ENCODE data around the gene TMEM151A.

Gene TMEM151A

DNA sequence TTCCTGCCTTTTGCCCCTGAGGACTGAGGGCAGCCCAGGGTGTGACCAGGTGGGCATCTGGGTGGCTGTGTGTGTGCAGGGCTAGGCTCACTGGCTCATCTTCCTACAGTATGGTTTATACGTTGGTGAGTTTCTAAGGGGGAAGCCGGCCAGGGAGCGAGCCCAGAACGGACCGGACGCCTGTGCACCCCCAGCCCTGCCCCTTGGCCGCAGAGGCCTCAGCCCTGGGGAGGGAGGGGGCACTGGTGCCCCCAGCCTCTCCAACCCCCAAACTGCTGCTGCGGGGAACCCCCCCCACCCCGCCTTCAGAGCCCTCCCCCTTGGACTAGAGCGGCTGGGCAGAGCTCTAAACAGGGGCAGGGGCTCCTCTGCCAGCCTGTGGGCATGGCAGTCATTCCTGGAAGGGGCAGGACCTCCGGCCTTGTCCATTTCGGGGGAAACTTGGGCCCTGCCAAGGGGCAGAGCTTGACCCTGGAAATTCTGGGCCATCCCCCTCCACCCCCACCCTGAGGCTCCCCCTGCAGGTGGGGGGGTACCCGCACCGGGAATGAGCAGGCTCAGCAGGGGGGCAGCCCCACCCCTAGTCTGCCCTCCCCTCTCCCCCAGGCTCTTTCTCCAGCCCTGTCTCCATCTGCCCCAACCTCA lies 8.1 kb upstream of the TMEM151A start:
- DNase-seq, result no peak

DNA sequence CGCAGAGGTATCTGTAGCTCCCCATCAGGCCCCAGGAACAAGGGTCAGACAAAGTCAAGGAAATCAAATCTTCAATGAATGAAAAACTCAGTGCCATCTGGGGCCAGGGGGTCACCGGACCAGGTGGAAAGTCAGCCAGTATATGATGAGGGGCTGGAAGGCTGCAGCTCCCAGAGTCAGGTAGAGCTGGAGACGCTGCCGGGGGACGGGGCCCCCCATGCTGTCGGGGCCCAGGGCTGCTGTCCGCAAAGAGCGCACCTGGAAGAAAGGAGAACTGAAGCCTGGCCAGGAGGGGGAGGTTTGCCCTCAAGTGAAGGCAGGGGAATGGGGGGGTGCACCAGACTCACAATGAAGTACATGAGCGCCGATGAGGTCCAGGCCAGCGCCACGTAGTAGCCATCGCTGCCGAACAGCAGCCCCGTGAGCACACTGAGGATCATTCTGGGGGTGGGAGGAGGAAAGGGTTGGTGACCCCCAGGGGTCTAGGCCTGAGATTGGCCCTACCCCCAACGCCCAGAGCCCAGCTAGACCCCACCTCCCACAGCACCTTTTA lies 7.1 kb upstream of the TMEM151A start:
- no peak for DNase-seq

DNA sequence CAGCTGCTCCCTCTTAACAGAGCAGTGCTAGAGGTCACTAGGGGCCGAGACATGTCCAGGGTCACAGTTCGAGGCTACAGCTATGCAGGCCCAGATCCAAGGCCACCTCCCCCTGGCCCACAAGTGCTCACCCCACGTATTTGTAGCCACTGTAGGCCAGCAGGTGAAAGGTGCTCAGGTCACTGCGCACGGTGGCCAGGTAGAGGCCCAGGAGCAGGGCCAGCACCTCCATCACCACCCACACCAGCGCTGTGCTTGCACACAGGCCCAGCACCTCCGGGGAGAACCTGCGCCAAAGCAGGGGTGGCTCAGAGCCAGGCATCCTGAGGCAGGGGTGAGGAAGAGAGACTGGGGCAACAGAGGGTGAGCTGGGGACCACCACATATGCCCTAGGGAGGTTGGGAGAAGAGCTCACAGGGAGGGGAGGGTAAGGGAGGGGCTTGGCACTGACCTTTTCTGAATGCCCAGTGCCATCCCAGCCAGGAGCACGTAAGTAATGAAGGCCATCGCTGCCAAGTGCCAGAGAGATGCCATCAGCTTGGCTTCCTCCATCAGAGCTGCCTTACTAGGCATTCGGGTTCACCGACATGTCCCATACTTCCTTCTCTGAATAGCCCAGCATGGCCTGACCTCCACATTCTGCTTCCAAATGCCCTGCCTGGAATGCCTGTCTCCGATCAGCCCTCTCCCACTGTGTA lies 6.3 kb upstream of the TMEM151A start:
- DNase-seq, result no peak

- no peak for DNase-seq
Observed at GRCh38 chr11:66286699-66287098, 5.0 kb upstream of the TMEM151A start.

DNA sequence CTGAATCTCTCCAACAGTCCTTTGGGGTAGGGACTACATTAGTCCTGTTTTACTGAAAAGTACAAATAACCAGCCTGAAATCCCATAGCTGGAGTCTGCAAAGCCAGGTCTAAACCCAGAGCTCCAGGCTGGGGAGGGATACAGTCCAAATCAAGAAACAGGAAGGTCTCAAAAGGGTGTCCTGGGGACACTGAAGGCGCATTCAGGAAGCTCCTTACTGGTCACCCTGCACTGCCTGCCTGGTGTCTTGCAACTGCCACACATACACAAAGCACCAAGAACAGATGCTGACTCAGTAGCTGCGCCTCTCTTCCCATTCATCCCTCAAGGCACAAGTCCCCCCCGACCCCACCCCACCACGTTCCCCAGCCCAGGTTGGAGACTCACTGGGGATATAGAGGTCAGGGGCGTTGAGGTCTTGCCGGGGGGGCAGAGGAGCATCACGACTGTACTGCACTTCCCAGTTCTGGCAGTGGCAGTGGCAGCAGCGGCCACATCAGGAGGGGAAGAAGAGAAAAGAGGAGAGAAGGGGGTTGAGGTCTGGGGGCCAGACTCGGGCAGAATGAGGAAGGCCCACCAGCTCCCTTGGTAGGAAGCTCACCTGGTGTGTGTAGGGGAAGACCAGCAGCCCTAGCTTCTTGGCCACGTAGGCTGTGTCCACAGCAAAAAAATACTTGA lies 4.3 kb upstream of the TMEM151A start:
- no peak for DNase-seq

DNA sequence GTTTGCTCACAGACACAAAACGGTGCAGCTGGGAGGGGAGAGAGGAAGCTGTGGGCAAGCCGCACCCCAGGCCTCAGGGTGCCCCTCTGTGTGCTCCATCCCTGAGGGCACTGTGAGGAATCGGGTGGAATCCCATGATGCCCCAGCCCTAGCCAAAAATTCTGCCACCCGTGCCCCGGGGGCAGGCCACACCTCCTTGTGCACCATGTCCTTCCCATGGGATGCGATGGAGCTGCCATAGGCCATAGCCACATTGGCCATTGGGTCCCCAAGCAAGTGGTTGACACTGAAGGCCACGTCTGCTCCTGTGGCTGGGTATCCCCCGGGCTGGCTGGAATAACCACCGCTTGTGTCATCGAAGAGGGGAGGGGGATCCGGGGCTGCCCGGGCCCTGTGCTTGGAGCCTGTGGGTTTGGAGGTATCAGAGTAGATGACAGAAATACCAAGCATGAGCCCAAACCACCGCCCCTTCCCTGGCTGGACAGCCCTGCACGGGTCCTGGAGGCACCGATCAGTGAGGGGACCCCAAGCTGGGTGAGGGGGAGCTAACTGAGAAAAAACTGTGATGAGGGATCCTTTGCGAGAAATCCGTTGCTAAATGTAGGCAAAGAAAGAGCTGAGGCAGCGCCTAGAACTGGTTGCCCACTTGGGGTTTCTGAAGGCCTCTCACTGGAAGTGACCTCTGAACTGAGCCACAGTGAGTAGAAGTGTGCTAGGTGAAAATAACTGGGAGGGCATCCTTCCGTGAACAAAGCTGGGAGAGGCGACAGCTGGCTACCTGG lies 3.6 kb upstream of the TMEM151A start:
- DNase-seq, result no peak

- peak; percentile 99 to 100 for DNase-seq
Observed at GRCh38 chr11:66288671-66289547, 2.8 kb upstream of the TMEM151A start, which contains the start of gene YIF1A. Gene YIF1A (minus strand): TSS chr11:66289143. CDS start chr11:66288985, 158 bp downstream.

GRCh38 chr11:66289548-66290329 lies 2.0 kb upstream of the TMEM151A start:
- peak in 1 of 2 donors; percentile 81 for DNase-seq

DNA sequence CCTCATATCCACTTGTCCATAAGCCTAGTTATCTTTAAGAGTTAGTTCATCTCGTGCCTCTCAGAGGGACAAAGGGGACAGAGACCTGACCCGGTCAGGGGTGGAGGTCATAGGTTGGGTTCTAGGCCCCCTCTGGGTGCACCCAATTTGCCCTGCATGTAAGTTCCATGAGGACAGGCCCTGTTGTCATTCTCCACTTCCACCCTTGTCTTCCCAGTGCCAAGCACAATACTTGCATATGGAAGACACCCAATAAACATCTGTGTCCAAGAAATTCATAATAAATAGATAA lies 1.4 kb upstream of the TMEM151A start:
- no peak for DNase-seq

- DNase-seq, result no peak
Observed at GRCh38 chr11:66291303-66291705, 390 bp upstream of the TMEM151A start.

DNA sequence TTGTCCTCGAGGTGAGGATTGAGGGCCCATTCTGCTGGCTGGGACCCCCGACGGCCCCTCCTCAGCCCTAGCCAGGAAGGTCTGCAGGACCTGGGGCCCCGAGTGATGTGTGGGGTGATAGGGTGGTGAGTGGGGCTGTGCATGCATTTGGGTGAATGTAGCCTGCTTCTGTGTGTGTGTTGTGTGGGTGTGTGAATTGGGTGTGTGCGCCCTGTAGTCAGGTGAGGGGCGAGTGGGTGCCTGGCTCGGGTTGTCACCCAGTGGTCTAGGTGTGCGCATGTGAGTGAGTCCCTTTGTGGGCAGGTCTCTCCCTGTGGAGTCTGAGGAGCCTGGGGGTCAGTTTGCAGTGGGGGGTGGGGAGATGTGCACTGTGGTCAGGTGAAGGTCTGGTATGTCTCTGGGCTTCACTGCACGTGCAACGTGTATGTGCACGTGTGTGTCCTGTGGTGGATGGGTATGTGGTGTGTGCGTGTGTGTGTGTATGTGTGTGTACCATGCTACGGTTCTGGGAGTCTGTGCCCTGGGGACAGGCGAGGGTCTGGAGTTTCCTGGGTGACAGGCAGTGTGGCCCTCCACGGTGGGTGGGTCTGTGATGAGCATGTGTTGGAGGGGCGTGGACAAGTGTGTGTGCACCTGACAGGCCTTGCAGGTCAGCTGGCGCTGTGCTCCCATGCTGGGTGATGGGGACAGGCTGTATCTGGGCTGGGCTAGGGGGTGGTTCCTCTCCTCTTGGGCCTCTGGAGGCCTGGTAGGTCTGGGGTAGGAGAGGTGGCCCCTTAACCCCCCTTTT lies 1.0 kb downstream of the TMEM151A start:
- DNase-seq, result no peak

- DNase-seq, result no peak
Observed at GRCh38 chr11:66293352-66293751, 1.7 kb downstream of the TMEM151A start.

DNA sequence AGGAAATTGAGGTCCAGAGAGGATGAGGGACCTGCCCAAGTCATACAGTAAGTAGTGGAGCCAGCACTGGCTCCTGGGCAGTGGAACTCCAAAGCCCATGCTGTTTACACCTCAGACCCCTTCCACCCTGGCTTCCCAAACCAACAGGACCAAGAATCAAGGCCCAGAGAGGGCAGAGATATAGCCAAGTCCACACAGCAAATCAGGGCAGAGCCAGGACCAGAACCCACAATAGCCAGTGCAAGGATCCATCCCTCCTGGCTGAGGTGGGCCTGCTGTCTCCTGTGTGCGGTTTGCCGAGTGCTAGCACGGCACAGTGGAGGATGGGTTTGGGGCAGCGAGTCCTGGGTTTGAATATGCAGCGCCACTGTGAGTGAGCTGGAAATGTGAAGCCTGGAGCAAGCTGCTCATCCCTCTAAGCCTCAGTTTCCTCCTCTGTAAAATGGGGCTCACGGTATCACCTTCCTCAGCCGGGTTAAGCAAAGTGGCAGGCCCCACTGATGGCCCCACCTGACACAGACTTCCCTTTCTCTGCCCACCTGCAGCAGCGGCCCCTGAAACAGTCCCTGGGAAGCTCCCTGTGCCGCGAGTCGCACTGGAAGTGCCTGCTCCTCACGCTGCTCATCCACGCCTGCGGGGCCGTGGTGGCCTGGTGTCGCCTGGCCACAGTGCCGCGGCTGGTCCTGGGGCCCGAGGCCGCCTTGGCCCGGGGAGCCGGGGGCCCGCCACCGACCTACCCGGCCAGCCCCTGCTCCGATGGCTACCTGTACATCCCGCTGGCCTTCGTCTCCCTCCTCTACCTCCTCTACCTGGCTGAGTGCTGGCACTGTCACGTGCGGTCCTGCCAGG lies 2.3 kb downstream of the TMEM151A start:
- no peak for DNase-seq

DNA sequence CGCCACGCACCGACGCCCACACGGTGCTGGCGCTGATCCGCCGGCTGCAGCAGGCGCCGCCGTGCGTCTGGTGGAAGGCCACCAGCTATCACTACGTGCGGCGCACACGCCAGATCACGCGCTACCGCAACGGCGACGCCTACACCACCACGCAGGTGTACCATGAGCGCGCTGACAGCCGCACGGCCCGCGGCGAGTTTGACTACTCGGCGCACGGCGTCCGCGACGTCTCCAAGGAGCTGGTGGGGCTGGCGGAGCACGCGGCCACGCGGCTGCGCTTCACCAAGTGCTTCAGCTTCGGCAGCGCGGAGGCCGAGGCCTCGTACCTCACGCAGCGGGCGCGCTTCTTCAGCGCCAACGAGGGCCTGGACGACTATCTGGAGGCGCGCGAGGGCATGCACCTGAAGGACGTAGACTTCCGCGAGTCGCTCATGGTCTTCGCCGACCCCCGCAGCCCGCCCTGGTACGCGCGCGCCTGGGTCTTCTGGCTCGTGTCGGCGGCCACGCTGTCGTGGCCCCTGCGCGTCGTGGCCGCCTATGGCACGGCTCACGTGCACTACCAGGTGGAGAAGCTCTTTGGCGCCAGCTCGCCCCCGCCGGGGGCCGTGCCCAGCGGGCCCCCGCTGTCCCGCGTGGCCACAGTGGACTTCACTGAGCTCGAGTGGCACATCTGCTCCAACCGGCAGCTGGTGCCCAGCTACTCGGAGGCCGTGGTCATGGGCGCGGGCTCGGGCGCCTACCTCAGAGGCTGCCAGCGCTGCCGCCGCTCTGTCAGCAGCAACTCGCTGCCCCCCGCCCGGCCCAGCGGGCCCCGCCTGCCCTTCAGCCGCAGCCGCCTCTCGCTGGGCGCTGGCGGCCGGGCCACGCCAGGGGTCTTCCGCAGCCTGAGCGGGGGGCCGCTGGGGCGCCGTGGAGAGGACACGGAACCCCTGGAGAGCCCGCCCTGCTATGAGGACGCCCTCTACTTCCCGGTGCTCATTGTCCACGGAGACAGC lies 3.2 kb downstream of the TMEM151A start:
- DNase-seq, result no peak

DNA sequence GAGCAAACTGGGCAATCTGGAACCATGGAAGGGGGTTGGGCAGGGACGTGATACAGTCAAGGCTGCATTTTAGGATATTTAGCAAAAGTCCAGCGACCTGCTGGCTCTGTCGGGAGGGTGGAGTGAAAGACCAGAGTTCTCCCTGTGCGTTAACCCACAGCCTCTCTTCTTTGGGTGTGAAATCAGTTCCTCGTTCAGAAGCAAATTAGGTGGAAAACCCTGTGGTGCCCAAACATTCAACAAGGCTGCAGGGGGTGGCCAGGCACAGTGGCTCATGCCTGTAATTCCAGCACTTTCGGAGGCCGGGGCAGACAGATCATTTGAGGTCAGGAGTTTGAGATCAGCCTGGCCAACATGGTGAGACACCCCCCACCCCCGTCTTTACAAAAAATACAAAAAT lies 5.9 kb downstream of the TMEM151A start:
- DNase-seq, result no peak

- DNase-seq, result no peak
Observed at GRCh38 chr11:66299186-66299585, 7.5 kb downstream of the TMEM151A start.

GRCh38 chr11:66302656-66303055 lies 11.0 kb downstream of the TMEM151A start:
- no peak for DNase-seq

GRCh38 chr11:66309475-66309874 lies 17.8 kb downstream of the TMEM151A start:
- DNase-seq, result no peak
